Airway epithelial cell (primary cell): Measurements from ENCODE around the gene IGSF6. TPM values are rescaled to one million over a fixed set of nuclear protein-coding genes. Genes with fewer than 3 reads are reported as not detected.

Experiments
- total RNA-seq: library from RNA; depleted of rRNA; stranded (reverse); fragments of >200 nt; gene quantifications from 2 replicates; pipeline ENCODE4 v1.2.3, GENCODE V29; 2015

IGSF6 gene
- not detected in 2 replicates for total RNA-seq

GRCh38 chr16:21652453-21652852 lies at the start of gene IGSF6:
IGSF6 (minus strand) TSS chr16:21652608; CDS start chr16:21652598, 10 bp downstream.

GRCh38 chr16:21663889-21664647 lies 11.7 kb upstream of the IGSF6 start, which contains the start of gene OTOA:
OTOA (plus strand) TSS chr16:21663968; CDS start chr16:21678515, 14,547 bp downstream.

GRCh38 chr16:21599122-21600030 lies 53.0 kb downstream of the IGSF6 start, which contains the start of gene METTL9:
METTL9 (plus strand) TSS chr16:21599577; CDS start chr16:21599734, 157 bp downstream.

Other genes starting within 250 kb of the IGSF6 start
- gene METTL9, start 53.0 kb downstream of the IGSF6 start, total RNA-seq, result 146 and 166 TPM in 2 replicates
- gene OTOA, start 11.4 kb upstream of the IGSF6 start, total RNA-seq, result not detected in 2 replicates
- gene NPIPB4, start 205.1 kb upstream of the IGSF6 start, total RNA-seq, result 6.0 and 9.0 TPM in 2 replicates